GM12892 (cell line): ENCODE results near the gene LETM1.

Experiments
- POLR2AphosphoS5 ChIP-seq: IDR thresholded peaks from 2 replicates; pipeline ENCODE4 v1.6.1; 2011; ENCODE audit warnings: low read depth, low read length, control low read depth
- TAF1 ChIP-seq: IDR thresholded peaks from 2 replicates; pipeline ENCODE4 v1.6.1; 2011; ENCODE audit warnings: low read depth, mild to moderate bottlenecking, control low read depth, low read length, borderline replicate concordance

- TF ChIP-seq POLR2AphosphoS5: no peak
- TF ChIP-seq TAF1: no peak
Measured at GRCh38 chr4:1800805-1801204, 55.2 kb downstream of the LETM1 start.
